MM.1S (cell line): ENCODE measurements around the gene PTGDR2.
A peak's percentile ranks its signal among the peaks of the same experiment; 100 is the strongest.

Source experiments
- DNase-seq: peaks from one replicate; pipeline ENCODE4 v3.0.0-alpha.2; 2015
- H2AFZ ChIP-seq: fragments of 300-600 bp; sonication (generic); 2 replicates; pipeline ENCODE4 v1.6.0; 2016; ENCODE audit warnings: antibody characterized with exemption, low read length
- H3F3A ChIP-seq: fragments of 300-600 bp; sonication (generic); 2 replicates; pipeline ENCODE4 v1.6.1; 2016; ENCODE audit warnings: mild to moderate bottlenecking, antibody characterized with exemption, low read length, moderate library complexity, mixed read lengths; ENCODE audit not compliant: insufficient read depth
- H3K27ac ChIP-seq: fragments of 300-600 bp; sonication (generic); 2 replicates; pipeline ENCODE4 v1.5.1; 2016; ENCODE audit warnings: mild to moderate bottlenecking, low read length
- H3K27me3 ChIP-seq: fragments of 300-600 bp; sonication (generic); replicated peaks from 2 replicates; pipeline ENCODE4 v1.6.0; 2016; ENCODE audit warnings: low read length; ENCODE audit not compliant: insufficient read depth
- H3K36me3 ChIP-seq: fragments of 300-600 bp; sonication (generic); replicated peaks from 2 replicates; pipeline ENCODE4 v1.6.1; 2016; ENCODE audit warnings: mild to moderate bottlenecking, low read length, mixed read lengths; ENCODE audit not compliant: insufficient read depth
- H3K4me1 ChIP-seq: fragments of 300-600 bp; sonication (generic); 2 replicates; pipeline ENCODE4 v1.6.1; 2016; ENCODE audit warnings: low read length, mixed read lengths
- H3K4me2 ChIP-seq: fragments of 300-600 bp; sonication (generic); 2 replicates; pipeline ENCODE4 v1.6.0; 2016; ENCODE audit warnings: low read depth, low read length
- H3K4me3 ChIP-seq: fragments of 300-600 bp; sonication (generic); 2 replicates; pipeline ENCODE4 v1.5.1; 2016; ENCODE audit warnings: low read length, mixed read lengths
- H3K79me2 ChIP-seq: fragments of 300-600 bp; sonication (generic); 2 replicates; pipeline ENCODE4 v1.6.1; 2016; ENCODE audit warnings: mixed run types, low read length, mixed read lengths
- H3K9ac ChIP-seq: fragments of 300-600 bp; sonication (generic); 2 replicates; pipeline ENCODE4 v1.6.1; 2016; ENCODE audit warnings: low read length, mixed read lengths
- H3K9me2 ChIP-seq: fragments of 300-600 bp; sonication (generic); replicated peaks from 2 replicates; pipeline ENCODE4 v1.6.1; 2016; ENCODE audit warnings: mild to moderate bottlenecking, low read length, mixed read lengths; ENCODE audit not compliant: insufficient read depth
- H3K9me3 ChIP-seq: fragments of 300-600 bp; sonication (generic); replicated peaks from 2 replicates; pipeline ENCODE4 v1.6.1; 2016; ENCODE audit warnings: mild to moderate bottlenecking, low read length, mixed read lengths; ENCODE audit not compliant: insufficient read depth
- H4K20me1 ChIP-seq: fragments of 300-600 bp; sonication (generic); 2 replicates; pipeline ENCODE4 v1.6.1; 2016; ENCODE audit warnings: mild to moderate bottlenecking, low read length, moderate library complexity, mixed read lengths; ENCODE audit not compliant: insufficient read depth
- CTCF ChIP-seq: fragments of 300-600 bp; sonication (generic); IDR thresholded peaks from 2 replicates; pipeline ENCODE4 v1.5.1; 2016; ENCODE audit warnings: antibody characterized with exemption, low read length, mixed read lengths
- EZH2 ChIP-seq: fragments of 300-600 bp; sonication (generic); optimal IDR thresholded peaks from 2 replicates; pipeline ENCODE3; 2017; ENCODE audit warnings: low read depth, mild to moderate bottlenecking, antibody characterized with exemption, low read length, mixed read lengths
- EZH2phosphoT487 ChIP-seq: fragments of 300-600 bp; sonication (generic); IDR thresholded peaks from 2 replicates; pipeline ENCODE4 v1.6.1; 2018; ENCODE audit warnings: antibody characterized with exemption, low read length

PTGDR2 gene

DNA sequence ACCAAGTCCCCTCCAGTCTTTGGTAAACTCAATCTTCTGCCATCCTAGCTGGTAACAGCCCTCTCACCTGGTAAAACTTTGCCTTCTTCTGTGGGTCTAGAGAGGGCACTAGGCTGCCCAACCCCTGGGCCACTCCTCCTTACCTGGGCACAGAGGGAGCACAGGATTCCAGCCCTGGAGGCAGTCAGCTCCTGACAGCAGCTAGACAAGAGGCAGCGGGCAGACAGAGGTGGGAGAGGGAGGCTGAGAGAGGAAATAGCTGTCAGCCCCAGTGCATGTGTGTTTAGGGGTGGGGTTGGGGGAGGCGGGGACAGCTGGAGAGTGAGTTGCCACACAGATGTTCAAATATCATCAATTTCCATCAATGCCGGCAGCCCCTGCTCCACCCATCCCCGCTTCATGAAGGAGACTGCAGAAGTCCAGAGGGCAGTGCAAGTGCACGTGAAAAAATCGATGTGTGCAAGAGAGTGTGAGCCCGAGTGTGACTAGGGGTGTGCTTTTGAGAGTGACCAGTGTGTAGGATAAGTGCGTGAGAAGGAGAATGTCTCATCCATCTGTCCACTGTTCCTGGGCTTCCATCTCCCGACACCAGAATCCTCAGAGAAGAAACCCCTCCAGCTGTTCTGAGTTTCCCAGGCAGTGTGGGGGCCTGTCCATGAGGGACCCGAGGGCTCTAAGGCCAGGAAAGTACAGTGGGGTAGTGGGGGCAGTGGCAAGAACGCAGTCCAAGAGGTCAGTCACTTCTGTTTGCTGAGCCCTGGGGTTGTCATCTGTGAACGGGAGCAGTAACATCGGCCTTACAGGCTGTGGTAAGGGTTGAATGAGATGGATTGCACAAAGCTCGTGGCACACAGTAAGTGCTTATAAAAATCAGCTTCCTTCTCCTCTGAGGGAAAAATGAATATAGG is at the start of gene PTGDR2:
TSS of gene PTGDR2 (minus strand) at position 225 of the 908 bp plus-strand sequence. CDS start 2,228 bp downstream, outside the sequence.
- H3F3A ChIP-seq = peaks cover 28% of the 10 kb centered on the region
- H3K9me2 ChIP-seq = no peaks in the 10 kb centered on the region
- peaks cover 9% of the 10 kb centered on the region; the same call in 1 of the 2 replicates for H3K4me1 ChIP-seq
- no peaks in the 10 kb centered on the region for H3K9me3 ChIP-seq
- H3K4me3 ChIP-seq = no peak within 1 kb of the TSS
- no peaks in the 10 kb centered on the region for H3K27me3 ChIP-seq
- H3K9ac ChIP-seq = no peak within 1 kb of the TSS
- H3K4me2 ChIP-seq = no peak within 1 kb of the TSS
- H2AFZ ChIP-seq = no peak within 1 kb of the TSS
- no peak within 1 kb of the TSS for H3K27ac ChIP-seq
- peaks cover 11% of the 10 kb centered on the region for H3K36me3 ChIP-seq
- DNase-seq = no peak
- no peaks in the 10 kb centered on the region for H3K79me2 ChIP-seq
- TF ChIP-seq EZH2 (no peak), EZH2phosphoT487 (no peak), CTCF (no peak)
- no peaks in the 10 kb centered on the region for H4K20me1 ChIP-seq

GRCh38 chr11:60905047-60905446 is 49.3 kb upstream of the PTGDR2 start:
- Histone ChIP-seq H3K27ac (peak overlapping the region; percentile 95; the same call in 1 of the 2 replicates), H3F3A (peaks cover 36% of the 10 kb centered on the region), H3K79me2 (peaks cover 51% of the 10 kb centered on the region), H4K20me1 (0 out of 2 replicates have a peak, but pooled peaks cover 13% of the 10 kb centered on the region), H3K9me3 (no peaks in the 10 kb centered on the region), H2AFZ (no peak overlapping the region), H3K9me2 (no peaks in the 10 kb centered on the region), H3K27me3 (no peaks in the 10 kb centered on the region), H3K4me2 (peak overlapping the region; percentile 91), H3K9ac (peak overlapping the region; percentile 96), H3K4me3 (peak overlapping the region; percentile 90), H3K4me1 (peaks cover 34% of the 10 kb centered on the region), H3K36me3 (peaks cover 9% of the 10 kb centered on the region; the same call in 1 of the 2 replicates)
- DNase-seq = no peak
- TF ChIP-seq CTCF (no peak), EZH2phosphoT487 (no peak), EZH2 (no peak)

GRCh38 chr11:60902625-60903024 is 46.9 kb upstream of the PTGDR2 start:
- Histone ChIP-seq H3K9ac (no peak overlapping the region), H3K4me1 (peaks cover 19% of the 10 kb centered on the region; the same call in 1 of the 2 replicates), H2AFZ (no peak overlapping the region), H3K4me3 (no peak overlapping the region), H3K79me2 (peaks cover 68% of the 10 kb centered on the region), H3K36me3 (peaks cover 24% of the 10 kb centered on the region), H4K20me1 (0 out of 2 replicates have a peak, but pooled peaks cover 13% of the 10 kb centered on the region), H3K27me3 (no peaks in the 10 kb centered on the region), H3K4me2 (no peak overlapping the region), H3K27ac (no peak overlapping the region), H3F3A (peaks cover 27% of the 10 kb centered on the region), H3K9me2 (no peaks in the 10 kb centered on the region), H3K9me3 (no peaks in the 10 kb centered on the region)
- no peak for DNase-seq
- no peak for TF ChIP-seq CTCF
- TF ChIP-seq EZH2phosphoT487 = no peak
- no peak for TF ChIP-seq EZH2
